H1 (cell line): ENCODE results near the gene MTMR6.

ENCODE experiments used
- CEBPB ChIP-seq: IDR thresholded peaks from 2 replicates; pipeline ENCODE4 v1.6.1; 2012; ENCODE audit warnings: low read depth, low read length
- CHD1 ChIP-seq: IDR thresholded peaks from 2 replicates; pipeline ENCODE4 v1.6.1; 2012; ENCODE audit warnings: low read depth, low read length, improper control_type of control experiment
- JUND ChIP-seq: IDR thresholded peaks from 2 replicates; pipeline ENCODE4 v1.6.1; 2011; ENCODE audit warnings: mild to moderate bottlenecking, improper control_type of control experiment, low read length
- MAFK ChIP-seq: IDR thresholded peaks from 2 replicates; pipeline ENCODE4 v1.6.1; 2012; ENCODE audit warnings: low read depth, mild to moderate bottlenecking, improper control_type of control experiment, low read length
- NRF1 ChIP-seq: IDR thresholded peaks from 2 replicates; pipeline ENCODE4 v1.6.1; 2011; ENCODE audit warnings: mild to moderate bottlenecking, low read depth, low read length, improper control_type of control experiment
- POU5F1 ChIP-seq: IDR thresholded peaks from 2 replicates; pipeline ENCODE4 v1.6.1; 2011; ENCODE audit warnings: low read depth, mild to moderate bottlenecking, low read length, moderate library complexity
- RAD21 ChIP-seq, 2 experiments: IDR thresholded peaks in 1 of 2; conservative IDR thresholded peaks in 1 of 2; 2 replicates each; pipeline ENCODE4 v1.6.1; 2011; ENCODE audit warnings: low read depth in 2 of 2, low read length in 2 of 2, improper control_type of control experiment in 1 of 2, inconsistent platforms in 1 of 2, mild to moderate bottlenecking in 1 of 2, moderate library complexity in 1 of 2
- RXRA ChIP-seq: IDR thresholded peaks from 2 replicates; pipeline ENCODE4 v1.6.1; 2011; ENCODE audit warnings: low read depth, mild to moderate bottlenecking, low read length, moderate library complexity; ENCODE audit not compliant: insufficient read depth
- SIN3A ChIP-seq, 2 experiments: IDR thresholded peaks in 1 of 2; conservative IDR thresholded peaks in 1 of 2; 2 replicates each; pipeline ENCODE4 v1.6.1; 2011 to 2012; ENCODE audit warnings: low read length in 2 of 2, improper control_type of control experiment in 1 of 2, low read depth in 1 of 2, mild to moderate bottlenecking in 1 of 2
- SUZ12 ChIP-seq: fragments of 200-600 bp; sonication (generic); IDR thresholded peaks from 2 replicates; pipeline ENCODE4 v1.6.1; 2012; ENCODE audit warnings: mild to moderate bottlenecking, inconsistent platforms, low read length, moderate library complexity, mixed read lengths
- TF ChIP-seq, protein P1 (sequence below), 3 experiments: IDR thresholded peaks; 1 replicate in 2 of 3; 2 replicates in 1 of 3; pipeline versions ENCODE4 v1.5.1 to v1.6.1; 2011; ENCODE audit warnings: low read length in 3 of 3, mild to moderate bottlenecking in 3 of 3, inconsistent platforms in 2 of 3, low read depth in 1 of 3, moderate library complexity in 1 of 3; ENCODE audit not compliant: insufficient read depth in 1 of 3; ENCODE audit errors: control extremely low read depth in 1 of 3

DNA sequence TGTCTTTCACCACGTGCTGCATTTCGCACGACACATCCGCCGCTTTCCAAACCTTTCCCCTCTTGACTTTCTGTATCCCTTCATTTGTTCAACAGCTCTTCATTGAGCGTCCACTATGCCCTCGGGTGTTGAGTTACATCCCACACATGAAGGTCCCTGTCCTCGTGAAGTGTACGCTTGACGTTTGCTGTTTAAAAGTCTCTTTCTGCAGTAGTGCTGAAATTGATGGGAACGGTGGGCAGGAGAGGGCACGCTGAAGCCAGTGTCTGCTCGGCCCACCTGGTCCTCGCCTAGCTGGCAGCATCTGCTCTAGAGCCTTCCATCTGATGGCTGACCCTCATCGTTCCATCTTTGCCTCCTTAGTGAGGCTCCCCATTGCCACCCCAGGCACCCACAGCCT is 59.6 kb downstream of the MTMR6 start:
- TF ChIP-seq RAD21 (IDR thresholded peaks at IDR 0.05 in 1 of 2, conservative IDR thresholded peaks at IDR 0.05 in 1 of 2; ENCODE audit: low read depth in 2 of 2, low read length in 2 of 2) = no peak
- TF ChIP-seq, protein P1, sequence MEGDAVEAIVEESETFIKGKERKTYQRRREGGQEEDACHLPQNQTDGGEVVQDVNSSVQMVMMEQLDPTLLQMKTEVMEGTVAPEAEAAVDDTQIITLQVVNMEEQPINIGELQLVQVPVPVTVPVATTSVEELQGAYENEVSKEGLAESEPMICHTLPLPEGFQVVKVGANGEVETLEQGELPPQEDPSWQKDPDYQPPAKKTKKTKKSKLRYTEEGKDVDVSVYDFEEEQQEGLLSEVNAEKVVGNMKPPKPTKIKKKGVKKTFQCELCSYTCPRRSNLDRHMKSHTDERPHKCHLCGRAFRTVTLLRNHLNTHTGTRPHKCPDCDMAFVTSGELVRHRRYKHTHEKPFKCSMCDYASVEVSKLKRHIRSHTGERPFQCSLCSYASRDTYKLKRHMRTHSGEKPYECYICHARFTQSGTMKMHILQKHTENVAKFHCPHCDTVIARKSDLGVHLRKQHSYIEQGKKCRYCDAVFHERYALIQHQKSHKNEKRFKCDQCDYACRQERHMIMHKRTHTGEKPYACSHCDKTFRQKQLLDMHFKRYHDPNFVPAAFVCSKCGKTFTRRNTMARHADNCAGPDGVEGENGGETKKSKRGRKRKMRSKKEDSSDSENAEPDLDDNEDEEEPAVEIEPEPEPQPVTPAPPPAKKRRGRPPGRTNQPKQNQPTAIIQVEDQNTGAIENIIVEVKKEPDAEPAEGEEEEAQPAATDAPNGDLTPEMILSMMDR (IDR thresholded peaks at IDR 0.05; ENCODE audit: control extremely low read depth in 1 of 3, insufficient read depth in 1 of 3, low read depth in 1 of 3, low read length in 3 of 3) = no peak
- no peak for TF ChIP-seq CEBPB
- no peak for TF ChIP-seq MAFK
- TF ChIP-seq SIN3A (conservative IDR thresholded peaks at IDR 0.05 in 1 of 2, IDR thresholded peaks at IDR 0.05 in 1 of 2; ENCODE audit: low read depth in 1 of 2, low read length in 2 of 2) = no peak
- TF ChIP-seq POU5F1 = no peak
- no peak for TF ChIP-seq SUZ12
- no peak for TF ChIP-seq JUND
- TF ChIP-seq NRF1 = no peak
- TF ChIP-seq CHD1 = no peak
- no peak for TF ChIP-seq RXRA
